HFF-Myc (cell line): ENCODE measurements around the gene HPS1.
"Not testable (repeated sequence)": the region's sequence is repeated elsewhere in the genome, so short reads cannot be mapped to it uniquely, and the experiment has no call there.

Experiments
- DNase-seq: peaks from one replicate; pipeline ENCODE4 v3.0.0-alpha.2; 2011; ENCODE audit warnings: low read depth; ENCODE audit errors: extremely low read depth
- H3K4me3 ChIP-seq: replicated peaks from 2 replicates; pipeline ENCODE4 v1.5.1; 2011; ENCODE audit warnings: low read depth, mild to moderate bottlenecking, control low read depth, low read length
- TF ChIP-seq, protein P1 (sequence below): IDR thresholded peaks from 2 replicates; pipeline ENCODE4 v1.5.1; 2012; ENCODE audit warnings: mild to moderate bottlenecking, low read depth, low read length, control low read depth; ENCODE audit errors: missing control alignments

Gene HPS1

DNA sequence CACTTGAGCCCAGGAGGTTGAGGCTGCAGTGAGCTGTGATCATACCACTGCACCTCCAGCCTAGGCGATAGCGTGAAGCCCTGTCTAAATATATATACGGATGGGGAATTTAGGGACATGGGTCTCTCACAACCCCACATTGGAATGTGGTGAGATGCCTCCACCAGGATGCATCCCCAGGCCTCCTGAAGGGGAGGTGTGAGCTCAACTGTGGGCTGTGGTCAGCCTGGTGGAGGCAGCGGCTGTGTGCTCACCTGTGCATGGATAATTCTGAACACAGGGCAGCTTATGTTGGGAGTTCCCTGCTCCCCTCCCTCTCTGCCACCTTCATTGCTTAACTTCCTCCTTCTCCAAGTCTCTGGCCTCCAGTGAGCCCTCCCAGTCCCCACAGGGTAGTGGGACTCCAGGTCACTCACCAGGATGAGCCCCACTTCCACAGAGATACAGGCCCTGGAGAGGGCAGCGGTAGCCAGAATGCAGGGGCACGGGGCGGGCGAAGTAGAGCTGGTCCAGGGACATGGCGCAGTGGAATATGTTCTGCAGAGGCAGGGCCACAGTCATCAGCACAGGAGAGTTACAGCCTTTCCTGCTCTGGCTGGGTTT is 62.1 kb downstream of the HPS1 start:
- H3K4me3 ChIP-seq = no peak overlapping the region
- DNase-seq = no peak
- TF ChIP-seq, protein P1, sequence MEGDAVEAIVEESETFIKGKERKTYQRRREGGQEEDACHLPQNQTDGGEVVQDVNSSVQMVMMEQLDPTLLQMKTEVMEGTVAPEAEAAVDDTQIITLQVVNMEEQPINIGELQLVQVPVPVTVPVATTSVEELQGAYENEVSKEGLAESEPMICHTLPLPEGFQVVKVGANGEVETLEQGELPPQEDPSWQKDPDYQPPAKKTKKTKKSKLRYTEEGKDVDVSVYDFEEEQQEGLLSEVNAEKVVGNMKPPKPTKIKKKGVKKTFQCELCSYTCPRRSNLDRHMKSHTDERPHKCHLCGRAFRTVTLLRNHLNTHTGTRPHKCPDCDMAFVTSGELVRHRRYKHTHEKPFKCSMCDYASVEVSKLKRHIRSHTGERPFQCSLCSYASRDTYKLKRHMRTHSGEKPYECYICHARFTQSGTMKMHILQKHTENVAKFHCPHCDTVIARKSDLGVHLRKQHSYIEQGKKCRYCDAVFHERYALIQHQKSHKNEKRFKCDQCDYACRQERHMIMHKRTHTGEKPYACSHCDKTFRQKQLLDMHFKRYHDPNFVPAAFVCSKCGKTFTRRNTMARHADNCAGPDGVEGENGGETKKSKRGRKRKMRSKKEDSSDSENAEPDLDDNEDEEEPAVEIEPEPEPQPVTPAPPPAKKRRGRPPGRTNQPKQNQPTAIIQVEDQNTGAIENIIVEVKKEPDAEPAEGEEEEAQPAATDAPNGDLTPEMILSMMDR = no peak

DNA sequence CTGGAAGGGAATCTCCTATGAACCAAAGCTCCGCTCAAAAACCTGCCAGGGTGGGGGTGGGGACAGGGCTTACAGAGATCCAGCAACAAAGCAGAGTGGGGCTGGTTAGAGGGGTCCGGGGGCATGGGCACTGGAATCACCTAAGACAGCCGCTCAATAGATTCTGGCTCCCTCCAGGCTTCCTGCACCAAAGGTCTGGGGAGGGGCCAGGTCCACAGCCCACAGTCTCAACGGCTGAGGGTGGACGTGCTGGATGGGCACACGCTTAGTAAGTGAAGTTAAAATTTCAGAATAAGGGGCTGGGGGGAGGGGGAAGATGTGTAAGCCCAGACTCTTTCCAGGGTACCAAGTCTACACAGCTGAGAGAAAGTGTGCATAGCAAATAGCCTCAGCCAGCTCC is 62.9 kb downstream of the HPS1 start:
- no peak for DNase-seq
- no peak overlapping the region for H3K4me3 ChIP-seq
- TF ChIP-seq, protein P1 = no peak

DNA sequence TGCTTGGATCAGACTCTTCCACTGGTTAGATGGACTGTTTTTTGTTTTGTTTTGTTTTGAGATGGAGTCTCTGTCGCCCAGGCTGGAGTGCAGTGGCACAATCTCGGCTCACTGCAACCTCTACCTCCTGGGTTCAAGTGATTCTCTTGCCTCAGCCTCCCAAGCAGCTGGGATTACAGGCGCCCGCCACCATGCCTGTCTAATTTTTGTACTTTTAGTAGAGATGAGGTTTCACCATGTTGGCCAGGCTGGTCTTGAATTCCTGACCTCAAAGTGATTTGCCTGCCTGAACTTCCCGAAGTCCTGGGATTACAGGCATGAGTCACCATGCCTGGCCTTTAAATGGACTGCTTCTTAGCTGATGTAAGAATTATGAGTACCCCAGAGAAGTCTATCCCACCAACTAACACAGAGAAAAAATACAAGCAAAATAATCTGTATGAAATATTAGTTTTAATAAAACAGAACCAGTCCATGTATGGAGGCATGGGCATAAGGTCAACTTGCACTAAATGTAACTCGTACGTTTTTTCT is 63.5 kb downstream of the HPS1 start:
- peak; percentile 43 for DNase-seq
- not testable (repeated sequence) for H3K4me3 ChIP-seq

DNA sequence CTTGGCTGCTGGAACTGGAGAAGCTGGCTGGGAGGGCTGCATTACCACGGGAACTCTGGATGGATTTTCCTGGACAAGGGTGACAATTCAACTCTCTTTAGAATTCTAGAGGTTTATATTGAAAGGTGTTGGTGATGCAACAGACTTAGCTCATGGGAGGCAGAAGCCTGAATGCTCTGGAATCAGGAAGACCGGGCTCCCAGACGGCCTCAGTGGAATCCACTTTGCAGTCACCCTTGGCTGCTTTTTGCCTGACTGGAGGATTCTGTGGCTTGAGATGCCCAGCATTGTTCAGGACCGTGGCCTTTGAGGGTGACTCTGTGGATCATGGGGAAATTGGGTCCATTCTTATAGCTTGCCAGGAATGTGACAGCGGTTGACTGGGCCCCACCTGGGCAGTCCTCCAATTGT is 64.0 kb downstream of the HPS1 start:
- no peak for DNase-seq
- H3K4me3 ChIP-seq = no peak overlapping the region
- TF ChIP-seq, protein P1 = no peak

DNA sequence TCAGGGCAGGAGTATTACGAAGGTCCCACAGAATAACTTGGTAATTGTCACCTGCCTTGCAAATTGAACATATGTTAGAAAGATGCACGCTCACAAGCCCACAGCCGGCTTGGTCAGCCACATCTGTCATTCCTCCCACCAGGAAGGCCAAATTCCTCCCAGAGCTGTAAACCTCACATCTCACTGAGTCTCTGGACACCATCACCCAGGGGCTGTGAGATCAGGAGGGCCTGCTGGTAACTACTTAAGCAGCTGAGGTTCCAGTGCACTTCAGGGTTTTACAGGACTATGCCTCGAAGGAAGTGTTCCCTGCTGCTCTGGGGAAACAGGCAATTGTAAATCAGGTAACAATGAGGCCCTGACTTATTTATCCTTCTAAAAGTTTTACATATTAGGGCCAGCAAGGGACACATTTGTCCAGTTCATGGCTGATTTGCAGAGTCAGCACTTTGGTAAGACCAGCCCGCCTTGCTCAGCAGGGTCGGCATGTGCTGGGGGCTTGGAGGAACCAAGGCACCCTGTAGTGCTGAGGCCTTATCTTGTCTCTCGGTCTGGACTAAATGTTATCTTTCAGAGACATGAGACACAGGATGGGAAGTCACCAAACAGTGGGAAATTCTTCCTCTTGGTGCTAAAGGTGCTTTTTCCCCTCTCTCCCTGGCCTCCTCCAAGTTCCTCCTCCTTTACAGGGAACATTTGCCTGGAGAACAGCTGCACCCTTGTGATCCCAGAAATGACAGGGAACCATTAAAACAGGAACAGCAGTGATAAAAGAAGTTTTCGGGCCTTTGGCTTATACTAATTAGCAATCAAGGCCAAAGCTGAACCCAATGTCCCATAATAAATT is 66.0 kb downstream of the HPS1 start:
- H3K4me3 ChIP-seq = no peak overlapping the region
- DNase-seq = no peak
- TF ChIP-seq, protein P1 = no peak

DNA sequence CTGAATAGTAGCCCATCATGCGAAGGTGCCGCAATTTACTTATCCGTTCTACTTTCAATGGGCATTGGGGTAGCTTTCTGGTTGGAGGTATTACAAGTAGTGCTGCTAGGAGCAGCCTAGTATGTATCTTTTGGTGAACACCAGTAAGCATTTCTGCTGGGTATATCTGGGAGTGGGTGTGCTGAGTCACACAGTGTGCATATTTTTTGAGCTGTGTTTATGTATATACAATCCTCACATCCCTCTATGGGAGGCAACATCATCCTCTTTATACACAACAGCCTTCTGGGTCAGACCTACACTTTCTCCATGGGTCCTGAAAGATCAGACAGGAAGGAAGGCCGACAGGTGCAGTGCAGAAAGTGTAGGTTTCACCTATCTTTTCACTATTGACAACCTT is 68.0 kb downstream of the HPS1 start:
- no peak for DNase-seq
- TF ChIP-seq, protein P1 = no peak

DNA sequence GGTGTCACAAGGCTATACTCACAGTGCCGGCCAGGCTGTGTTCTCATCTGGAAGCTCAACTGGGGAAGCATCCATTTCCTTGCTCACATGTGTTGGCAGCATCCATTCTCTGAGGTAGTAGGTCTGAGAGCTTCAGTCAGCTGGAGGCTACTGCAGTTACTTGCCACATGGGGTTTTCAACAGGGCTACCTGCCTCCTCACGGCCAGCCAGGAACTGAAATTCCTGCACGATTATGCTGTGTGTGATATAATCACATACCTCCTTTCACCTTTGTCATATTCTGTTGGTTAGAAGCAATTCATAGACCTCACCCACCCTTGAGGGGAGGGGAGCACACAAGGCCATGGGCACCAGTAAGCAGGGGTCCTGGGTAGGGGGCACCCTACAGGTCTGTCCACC is 69.2 kb downstream of the HPS1 start:
- no peak overlapping the region for H3K4me3 ChIP-seq
- TF ChIP-seq, protein P1 = no peak
- DNase-seq = no peak

More for the DNA sequence above, 68.0 kb downstream of the HPS1 start:
- H3K4me3 ChIP-seq = no peak overlapping the region
